ENCODE data around the gene APCDD1.

APCDD1 gene

DNA sequence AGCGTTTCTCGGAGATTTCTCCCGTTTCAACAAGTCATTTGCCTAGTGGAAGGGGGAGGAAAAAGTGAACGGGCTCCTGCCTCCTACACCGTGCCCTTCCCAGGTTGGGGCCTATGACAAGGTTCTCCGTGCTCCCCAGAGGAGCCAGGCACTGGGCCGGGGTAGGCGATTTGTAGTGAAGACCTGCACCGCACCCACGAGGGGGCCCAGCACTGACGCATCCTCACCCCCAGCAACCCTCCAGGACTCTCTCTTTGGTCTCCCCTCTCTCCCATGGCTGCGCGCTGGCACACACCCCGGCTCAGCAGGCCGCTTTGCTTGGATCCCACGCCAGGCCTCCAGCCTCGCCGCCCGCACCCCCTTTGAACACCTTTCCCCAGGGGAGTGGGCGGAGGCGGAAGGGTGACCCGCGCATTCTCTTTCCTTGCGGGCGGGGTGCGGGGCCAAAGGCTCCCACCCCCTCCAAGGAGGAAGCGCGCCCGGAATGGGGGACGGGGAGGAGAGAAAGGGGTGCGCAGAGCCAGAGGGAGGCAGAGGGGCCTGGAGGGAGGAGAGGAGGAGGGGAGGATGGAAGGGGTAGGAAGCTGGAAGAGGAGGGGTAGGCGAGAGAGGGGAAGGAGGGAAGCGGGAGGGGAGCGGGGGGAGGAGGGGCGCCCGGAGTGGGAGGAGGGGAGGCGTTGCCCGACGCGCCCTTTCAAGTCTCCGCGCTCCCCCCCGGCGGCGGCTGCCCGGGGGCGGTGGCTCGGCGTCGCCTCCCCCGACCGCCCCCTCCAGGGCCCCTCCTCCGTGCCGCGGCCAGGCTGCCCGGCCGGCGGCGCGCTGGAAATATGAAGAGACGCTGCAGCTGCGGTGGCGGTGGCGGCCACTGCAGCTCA lies at the start of gene APCDD1:
APCDD1 (plus strand) TSS at position 830 of the 875 bp plus-strand sequence. CDS start 347 bp downstream, outside the sequence.
- DNase-seq (ENCODE audit: low read depth) = no peak

DNA sequence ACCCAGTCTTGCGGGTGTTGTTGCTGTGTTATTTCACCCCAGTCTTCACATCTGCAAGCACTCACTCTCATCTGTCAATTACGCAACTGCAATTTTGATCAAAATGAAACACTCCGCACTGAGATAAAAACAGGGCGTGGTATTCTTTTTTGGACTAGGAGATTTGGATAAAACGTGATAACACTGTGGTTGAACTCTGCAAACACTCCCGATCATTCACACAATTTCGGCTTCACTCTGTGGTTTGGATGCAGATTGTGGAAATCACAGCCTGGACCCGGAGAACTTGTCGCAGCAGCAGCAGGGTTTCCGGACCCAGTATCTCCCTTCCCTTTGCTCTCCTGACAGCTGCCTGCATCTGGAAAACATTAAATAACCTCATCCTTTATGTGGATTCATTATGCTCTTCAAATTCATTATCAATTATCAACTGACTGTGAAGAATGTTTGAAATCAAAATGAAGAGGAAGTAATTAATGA lies 49.4 kb upstream of the APCDD1 start:
- no peak for DNase-seq (ENCODE audit: low read depth)

GRCh38 chr18:10405816-10406663 lies 48.4 kb upstream of the APCDD1 start:
- no peak for DNase-seq (ENCODE audit: low read depth)

DNA sequence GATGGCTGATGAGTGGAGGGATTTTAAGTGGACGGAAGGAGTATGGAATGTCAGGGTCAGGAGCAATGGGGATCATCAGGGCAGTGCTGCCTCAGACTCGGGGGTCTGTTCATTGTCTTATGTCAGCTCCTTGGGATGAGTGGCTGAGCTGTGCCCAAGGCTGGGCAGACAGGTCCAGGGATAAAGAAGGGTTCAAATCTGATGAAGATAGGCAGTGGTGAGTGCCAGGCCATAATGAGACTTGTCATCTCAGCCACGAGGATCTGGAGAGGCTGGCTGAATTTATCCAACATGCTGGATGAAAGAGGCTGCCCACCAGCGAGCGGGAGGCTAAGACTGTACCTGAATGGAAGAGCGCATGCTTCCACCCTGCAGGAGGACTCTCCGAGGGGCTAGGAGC lies 46.3 kb upstream of the APCDD1 start:
- no peak for DNase-seq (ENCODE audit: low read depth)

- DNase-seq (ENCODE audit: low read depth) = no peak
These were observed 45.4 kb upstream of the APCDD1 start for GRCh38 chr18:10409041-10409440.

DNA sequence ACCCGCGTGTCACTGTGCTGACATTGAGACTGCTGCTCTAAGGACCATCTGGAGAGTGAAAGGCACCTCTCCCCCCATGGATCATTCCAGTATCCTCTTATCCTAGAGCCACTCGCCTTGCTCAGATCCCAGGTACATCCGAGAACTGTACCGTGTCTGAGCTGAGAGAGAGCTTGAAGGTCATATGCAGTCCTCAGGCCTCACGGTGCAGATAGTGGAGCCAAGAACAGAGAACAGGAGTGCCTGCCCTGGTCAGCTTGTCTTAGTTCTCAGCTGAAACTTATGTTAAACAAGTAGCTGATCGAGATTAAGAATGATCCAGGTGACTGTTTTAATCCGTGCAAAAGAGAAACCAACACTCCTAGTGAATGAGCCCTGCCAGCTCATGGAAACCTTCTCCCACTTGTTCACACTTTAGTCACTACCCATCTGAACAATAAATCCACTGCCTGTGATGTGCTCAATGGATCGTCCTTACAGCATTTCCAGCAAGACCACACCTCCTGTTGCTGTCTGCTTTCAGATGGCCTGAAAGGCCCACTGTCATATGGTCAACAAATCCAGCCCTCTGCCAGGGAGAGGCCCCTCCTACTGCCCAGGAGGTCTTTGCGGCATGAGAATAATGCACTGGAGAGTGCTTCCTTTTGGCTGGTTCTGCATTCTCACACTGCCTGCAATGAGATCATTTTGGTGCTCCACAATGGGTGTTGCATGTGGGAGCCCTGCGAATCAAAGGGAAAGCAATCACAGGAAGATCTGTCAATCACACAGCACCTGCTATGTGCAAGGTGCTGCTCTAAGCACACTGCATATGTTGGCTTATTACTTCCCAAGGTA lies 43.7 kb upstream of the APCDD1 start:
- DNase-seq (ENCODE audit: low read depth) = no peak

DNA sequence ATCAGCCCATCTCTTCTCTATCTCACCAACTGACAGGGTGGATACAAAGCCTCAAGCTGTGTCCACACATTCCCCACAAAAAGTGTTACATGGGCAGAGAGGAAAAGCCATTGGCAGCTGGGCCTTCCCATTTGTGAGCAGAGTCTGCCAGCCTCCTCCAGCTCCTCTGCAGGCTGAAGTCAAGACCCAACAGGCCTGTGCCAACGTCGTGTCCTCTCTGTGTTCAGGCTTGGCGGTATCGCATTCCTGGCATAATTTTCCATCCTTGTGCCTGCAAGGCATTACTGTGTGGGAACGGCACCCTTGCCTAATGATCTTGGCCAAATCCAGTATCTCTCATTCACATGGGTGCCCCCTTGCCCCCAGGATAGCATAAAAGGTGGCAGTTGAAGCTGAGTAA lies 41.5 kb upstream of the APCDD1 start:
- no peak for DNase-seq (ENCODE audit: low read depth)

DNA sequence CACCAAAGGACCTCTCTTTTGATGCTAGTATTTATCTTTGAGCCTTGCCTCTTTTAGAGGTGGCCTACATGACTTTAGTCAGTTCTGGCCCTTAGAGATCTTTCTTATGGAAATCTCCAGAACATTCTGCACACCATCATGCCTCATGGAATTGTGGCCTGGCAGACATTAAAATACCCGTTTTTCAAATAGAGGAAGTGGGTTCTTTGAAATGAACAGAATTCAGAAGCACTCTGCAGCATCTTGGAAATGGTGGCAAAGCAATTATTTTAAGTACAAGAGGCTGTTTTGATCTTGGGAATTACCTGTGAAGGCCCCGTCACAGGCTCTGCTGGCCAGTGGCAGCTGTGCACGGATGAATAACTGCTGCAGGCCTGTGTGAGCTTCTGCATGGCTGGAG lies 40.7 kb upstream of the APCDD1 start:
- no peak for DNase-seq (ENCODE audit: low read depth)

- DNase-seq (ENCODE audit: low read depth) = no peak
These were observed 40.1 kb upstream of the APCDD1 start for GRCh38 chr18:10414293-10414842.

DNA sequence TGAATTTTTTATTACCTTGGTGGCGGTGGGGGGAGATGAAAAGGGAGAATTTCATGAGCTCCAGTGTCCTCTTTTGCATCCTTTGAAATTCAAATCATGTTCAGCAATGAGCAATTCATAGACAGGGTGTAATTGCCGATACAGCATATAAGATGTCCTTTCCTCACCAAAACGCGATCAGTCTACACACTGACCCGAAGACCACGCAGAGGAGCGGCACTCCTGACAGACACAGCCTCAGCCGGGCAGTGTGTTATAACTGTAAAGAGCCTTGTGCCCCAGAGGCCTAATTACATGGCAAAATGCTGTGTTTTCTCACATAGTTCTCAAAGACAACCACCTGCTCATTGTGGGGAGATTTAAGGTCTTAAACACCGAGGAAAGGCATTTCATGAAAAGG lies 38.4 kb upstream of the APCDD1 start:
- DNase-seq (ENCODE audit: low read depth) = no peak

GRCh38 chr18:10417191-10417590 lies 37.2 kb upstream of the APCDD1 start:
- no peak for DNase-seq (ENCODE audit: low read depth)

DNA sequence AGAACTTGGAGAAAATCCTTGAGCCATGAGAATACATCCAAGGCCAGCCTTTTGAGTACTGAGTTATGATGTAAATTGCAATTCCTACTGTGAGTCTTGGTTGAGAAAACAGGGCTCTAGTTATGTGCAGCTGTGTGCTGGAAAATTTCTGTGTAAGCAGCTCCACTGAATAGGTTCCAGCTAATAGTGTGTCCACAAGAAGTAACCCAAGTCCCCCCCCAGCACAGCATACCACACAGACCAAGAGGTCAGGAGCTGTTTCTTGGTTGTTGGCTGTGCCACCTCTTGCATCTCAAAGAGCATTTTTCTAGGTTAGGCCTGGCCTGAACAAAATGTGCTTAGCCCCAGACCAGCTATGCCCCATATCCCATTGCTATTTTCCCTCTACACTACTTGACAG lies 36.8 kb upstream of the APCDD1 start:
- DNase-seq (ENCODE audit: low read depth) = no peak

DNA sequence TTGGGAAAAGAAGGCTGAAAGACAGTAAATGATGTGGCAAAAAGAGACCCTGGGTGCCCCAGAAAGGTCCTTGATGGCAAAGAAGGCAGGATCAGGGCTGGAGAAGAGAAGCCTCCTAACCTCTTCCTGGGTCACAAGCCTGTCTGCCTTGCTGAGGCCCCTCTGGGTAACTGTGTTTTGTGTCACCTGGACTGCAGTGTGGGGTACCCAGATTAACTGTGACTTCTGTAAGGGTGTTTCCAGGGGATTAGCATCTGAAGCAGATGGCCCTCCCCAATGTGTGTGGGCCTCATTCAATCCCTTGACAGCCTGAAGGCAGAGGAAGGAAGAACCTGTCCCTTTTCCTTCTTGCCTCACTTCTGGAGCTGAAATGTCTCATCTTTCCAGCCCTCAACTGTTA lies 35.6 kb upstream of the APCDD1 start:
- DNase-seq (ENCODE audit: low read depth) = no peak

GRCh38 chr18:10419420-10420103 lies 34.9 kb upstream of the APCDD1 start:
- DNase-seq (ENCODE audit: low read depth) = no peak

DNA sequence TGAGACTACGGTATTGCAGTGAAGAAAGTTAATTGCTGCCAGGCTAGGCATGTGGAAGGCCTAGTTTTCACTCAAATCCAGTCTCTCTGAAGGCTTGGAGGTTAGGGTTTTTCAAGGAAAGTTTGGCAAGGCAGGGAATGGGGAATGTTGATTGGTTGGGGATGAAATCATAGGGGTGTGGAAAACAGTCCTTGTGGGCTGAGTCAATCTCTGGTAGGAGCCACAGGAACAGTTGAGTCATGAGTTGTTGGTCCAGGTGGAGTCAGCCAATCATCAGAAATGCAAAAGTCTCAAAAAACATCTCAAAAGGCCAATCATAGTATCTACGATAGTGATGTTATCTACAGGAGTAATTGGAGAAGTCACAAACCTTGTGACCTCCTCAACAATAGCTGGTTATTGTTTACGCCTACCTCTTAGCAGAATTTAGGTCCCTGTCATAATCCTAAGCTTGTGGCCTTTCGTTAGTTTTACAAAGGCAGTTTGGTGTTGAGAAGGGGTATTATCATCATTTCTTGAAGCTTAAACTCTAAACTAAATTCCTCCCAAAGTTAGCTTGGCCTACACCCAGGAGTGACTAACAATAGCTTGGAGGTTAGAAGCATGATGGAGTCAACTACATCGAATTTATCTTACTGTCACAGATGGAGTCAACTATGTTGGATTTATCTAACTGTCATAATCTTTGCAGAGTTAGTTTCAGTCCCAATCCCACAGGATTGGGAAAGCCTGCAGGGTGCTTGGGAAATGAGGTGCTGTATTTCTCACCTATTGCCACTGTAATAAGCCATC lies 33.7 kb upstream of the APCDD1 start:
- DNase-seq (ENCODE audit: low read depth) = no peak

GRCh38 chr18:10421859-10422258 lies 32.6 kb upstream of the APCDD1 start:
- no peak for DNase-seq (ENCODE audit: low read depth)

GRCh38 chr18:10422731-10423130 lies 31.7 kb upstream of the APCDD1 start:
- no peak for DNase-seq (ENCODE audit: low read depth)

DNA sequence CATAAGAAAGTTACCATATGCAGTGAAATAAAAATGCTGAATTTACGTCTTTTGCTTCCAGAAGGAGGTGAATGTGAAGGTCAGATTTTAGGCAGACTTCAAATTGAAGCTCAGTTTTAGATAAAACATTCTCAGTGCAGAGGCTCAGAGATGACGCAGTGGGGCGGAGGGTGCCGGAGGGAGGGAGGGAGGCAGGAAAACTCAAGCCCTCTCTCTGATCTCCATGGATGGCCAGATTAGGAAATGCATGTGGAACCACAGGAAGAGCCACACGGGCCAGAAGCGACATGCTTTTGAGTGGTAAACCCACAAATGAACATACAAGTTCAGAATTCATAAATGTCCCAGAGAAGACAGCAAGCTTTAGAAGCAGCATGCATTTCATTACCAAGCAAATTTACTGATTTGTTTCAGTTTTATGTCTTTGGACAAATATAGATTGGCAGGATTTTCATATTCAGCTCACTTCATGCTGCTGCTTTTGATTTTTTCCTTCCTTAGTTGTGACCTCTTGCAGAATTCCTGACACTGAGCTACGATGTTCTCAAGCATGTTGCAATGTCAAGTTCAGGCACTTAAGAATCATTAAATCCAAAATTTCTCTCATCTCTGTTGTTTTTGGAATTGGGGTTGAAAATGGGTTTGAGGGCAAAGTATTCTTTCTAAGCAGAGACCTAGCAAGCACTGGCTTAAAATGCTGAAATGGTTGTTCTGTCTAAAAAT lies 29.7 kb upstream of the APCDD1 start:
- no peak for DNase-seq (ENCODE audit: low read depth)

GRCh38 chr18:10430677-10431076 lies 23.8 kb upstream of the APCDD1 start:
- DNase-seq (ENCODE audit: low read depth) = no peak

DNA sequence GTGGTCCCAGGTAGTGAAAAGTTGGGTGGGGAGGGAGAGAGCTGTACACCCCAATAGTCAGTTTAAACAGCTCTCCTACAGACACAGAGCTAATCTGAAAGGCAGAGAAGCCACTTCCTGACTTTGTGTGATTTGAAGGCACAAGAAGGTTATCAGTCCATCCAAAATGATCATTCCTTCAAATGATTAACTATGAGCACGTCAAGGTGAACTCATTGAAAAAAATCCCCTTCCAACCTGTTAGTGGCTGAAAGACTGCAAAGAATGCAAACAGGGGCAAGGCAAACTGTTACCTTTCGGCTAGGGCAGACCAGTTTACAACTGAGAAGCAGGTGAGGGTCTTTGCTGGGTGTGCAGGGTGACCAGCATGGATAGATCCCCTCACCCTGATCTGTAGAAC lies 22.8 kb upstream of the APCDD1 start:
- DNase-seq (ENCODE audit: low read depth) = no peak

All from stimulated activated CD4-positive, alpha-beta T cell treated with anti-CD3 and anti-CD28 coated beads, Interleukin-2, amount 100 ng/mL, for 4 hours (primary cell).